Lower leg skin (tissue), 3 donors: Measurements from ENCODE around the gene MYO3B.

ENCODE experiments used
- POLR2A ChIP-seq, 2 donors: fragments of 450-650 bp; IDR thresholded peaks; one replicate each; pipeline ENCODE4 v1.6.1; 2016 to 2017; ENCODE audit warnings: antibody characterized with exemption in 2 of 2, mild to moderate bottlenecking in 1 of 2, moderate library complexity in 1 of 2
- TF ChIP-seq, protein P1 (sequence below), 3 donors: fragments of 450-650 bp; IDR thresholded peaks; one replicate each; pipeline ENCODE4 v1.5.1; 2016; ENCODE audit warnings: antibody characterized with exemption in 3 of 3, mild to moderate bottlenecking in 3 of 3, moderate library complexity in 2 of 3

GRCh38 chr2:170152421-170152820 lies 25.5 kb upstream of the MYO3B start:
- TF ChIP-seq, protein P1, sequence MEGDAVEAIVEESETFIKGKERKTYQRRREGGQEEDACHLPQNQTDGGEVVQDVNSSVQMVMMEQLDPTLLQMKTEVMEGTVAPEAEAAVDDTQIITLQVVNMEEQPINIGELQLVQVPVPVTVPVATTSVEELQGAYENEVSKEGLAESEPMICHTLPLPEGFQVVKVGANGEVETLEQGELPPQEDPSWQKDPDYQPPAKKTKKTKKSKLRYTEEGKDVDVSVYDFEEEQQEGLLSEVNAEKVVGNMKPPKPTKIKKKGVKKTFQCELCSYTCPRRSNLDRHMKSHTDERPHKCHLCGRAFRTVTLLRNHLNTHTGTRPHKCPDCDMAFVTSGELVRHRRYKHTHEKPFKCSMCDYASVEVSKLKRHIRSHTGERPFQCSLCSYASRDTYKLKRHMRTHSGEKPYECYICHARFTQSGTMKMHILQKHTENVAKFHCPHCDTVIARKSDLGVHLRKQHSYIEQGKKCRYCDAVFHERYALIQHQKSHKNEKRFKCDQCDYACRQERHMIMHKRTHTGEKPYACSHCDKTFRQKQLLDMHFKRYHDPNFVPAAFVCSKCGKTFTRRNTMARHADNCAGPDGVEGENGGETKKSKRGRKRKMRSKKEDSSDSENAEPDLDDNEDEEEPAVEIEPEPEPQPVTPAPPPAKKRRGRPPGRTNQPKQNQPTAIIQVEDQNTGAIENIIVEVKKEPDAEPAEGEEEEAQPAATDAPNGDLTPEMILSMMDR (IDR thresholded peaks at IDR 0.05) = no peak
- TF ChIP-seq POLR2A (IDR thresholded peaks at IDR 0.05) = no peak
